ENCODE data around the gene AGPAT4. TPM values are rescaled to one million over a fixed set of nuclear protein-coding genes. Genes with fewer than 3 reads are reported as not detected.

The AGPAT4 gene
- total RNA-seq, 1 donor from 2014 or later: 23.7 TPM

GRCh38 chr6:161153725-161154124, 120.1 kb downstream of the AGPAT4 start:
- Mint-ChIP-seq H3K27me3 (ENCODE audit: low read depth) (no peaks in the 10 kb centered on the region), H3K9me3 (peaks cover 20% of the 10 kb centered on the region), H3K4me3 (no peak overlapping the region), H3K36me3 (peaks cover 36% of the 10 kb centered on the region), H3K4me1 (no peaks in the 10 kb centered on the region), H3K27ac (no peak overlapping the region)
- DNase-seq (ENCODE audit: low spot score in 2 of 2, unreplicated experiment in 2 of 2): no peak
- TF ChIP-seq, protein P1, sequence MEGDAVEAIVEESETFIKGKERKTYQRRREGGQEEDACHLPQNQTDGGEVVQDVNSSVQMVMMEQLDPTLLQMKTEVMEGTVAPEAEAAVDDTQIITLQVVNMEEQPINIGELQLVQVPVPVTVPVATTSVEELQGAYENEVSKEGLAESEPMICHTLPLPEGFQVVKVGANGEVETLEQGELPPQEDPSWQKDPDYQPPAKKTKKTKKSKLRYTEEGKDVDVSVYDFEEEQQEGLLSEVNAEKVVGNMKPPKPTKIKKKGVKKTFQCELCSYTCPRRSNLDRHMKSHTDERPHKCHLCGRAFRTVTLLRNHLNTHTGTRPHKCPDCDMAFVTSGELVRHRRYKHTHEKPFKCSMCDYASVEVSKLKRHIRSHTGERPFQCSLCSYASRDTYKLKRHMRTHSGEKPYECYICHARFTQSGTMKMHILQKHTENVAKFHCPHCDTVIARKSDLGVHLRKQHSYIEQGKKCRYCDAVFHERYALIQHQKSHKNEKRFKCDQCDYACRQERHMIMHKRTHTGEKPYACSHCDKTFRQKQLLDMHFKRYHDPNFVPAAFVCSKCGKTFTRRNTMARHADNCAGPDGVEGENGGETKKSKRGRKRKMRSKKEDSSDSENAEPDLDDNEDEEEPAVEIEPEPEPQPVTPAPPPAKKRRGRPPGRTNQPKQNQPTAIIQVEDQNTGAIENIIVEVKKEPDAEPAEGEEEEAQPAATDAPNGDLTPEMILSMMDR (IDR thresholded peaks at IDR 0.05; ENCODE audit: unreplicated experiment): no peak

- H3K36me3 Mint-ChIP-seq: peaks cover 38% of the 10 kb centered on the region
- H3K9me3 Mint-ChIP-seq: peaks cover 18% of the 10 kb centered on the region
- no peak overlapping the region for H3K27ac Mint-ChIP-seq
- H3K4me1 Mint-ChIP-seq: no peaks in the 10 kb centered on the region
- TF ChIP-seq, protein P1 (IDR thresholded peaks at IDR 0.05; ENCODE audit: unreplicated experiment): no peak
- no peak for DNase-seq (ENCODE audit: low spot score in 2 of 2, unreplicated experiment in 2 of 2)
- no peak overlapping the region for H3K4me3 Mint-ChIP-seq
- no peaks in the 10 kb centered on the region for H3K27me3 Mint-ChIP-seq (ENCODE audit: low read depth)
These were observed 120.8 kb downstream of the AGPAT4 start for GRCh38 chr6:161152907-161153662.

DNA sequence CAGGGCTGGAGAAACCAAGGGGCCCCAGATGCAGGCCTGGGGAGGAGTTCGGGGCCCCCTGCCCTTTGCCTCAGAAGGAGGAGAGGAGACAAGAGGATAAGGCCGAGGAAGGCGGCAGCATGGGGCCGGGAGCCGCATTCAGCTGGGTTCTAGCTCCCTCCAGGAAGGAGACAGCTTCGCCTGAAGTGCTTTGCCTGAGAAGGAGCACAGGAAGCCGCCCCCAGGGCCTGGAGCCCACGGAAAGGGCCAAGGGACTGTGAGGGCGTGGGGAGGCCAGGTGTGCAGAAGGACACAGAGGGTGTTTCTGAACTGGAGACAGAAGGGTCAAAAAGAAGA, 121.4 kb downstream of the AGPAT4 start:
- TF ChIP-seq, protein P1 (IDR thresholded peaks at IDR 0.05; ENCODE audit: unreplicated experiment): no peak
- H3K9me3 Mint-ChIP-seq: peaks cover 12% of the 10 kb centered on the region
- DNase-seq (ENCODE audit: low spot score in 2 of 2, unreplicated experiment in 2 of 2): no peak
- H3K36me3 Mint-ChIP-seq: peaks cover 38% of the 10 kb centered on the region
- no peak overlapping the region for H3K27ac Mint-ChIP-seq
- H3K27me3 Mint-ChIP-seq (ENCODE audit: low read depth): no peaks in the 10 kb centered on the region
- no peak overlapping the region for H3K4me3 Mint-ChIP-seq
- no peaks in the 10 kb centered on the region for H3K4me1 Mint-ChIP-seq

- Mint-ChIP-seq H3K4me1 (no peaks in the 10 kb centered on the region), H3K9me3 (peaks cover 9% of the 10 kb centered on the region), H3K4me3 (no peak overlapping the region), H3K36me3 (peaks cover 36% of the 10 kb centered on the region), H3K27me3 (ENCODE audit: low read depth) (no peaks in the 10 kb centered on the region), H3K27ac (peak overlapping the region; percentile 61)
- no peak for DNase-seq (ENCODE audit: low spot score in 2 of 2, unreplicated experiment in 2 of 2)
- TF ChIP-seq, protein P1 (IDR thresholded peaks at IDR 0.05; ENCODE audit: unreplicated experiment): no peak
These were observed 122.0 kb downstream of the AGPAT4 start for GRCh38 chr6:161151660-161152526.

DNA sequence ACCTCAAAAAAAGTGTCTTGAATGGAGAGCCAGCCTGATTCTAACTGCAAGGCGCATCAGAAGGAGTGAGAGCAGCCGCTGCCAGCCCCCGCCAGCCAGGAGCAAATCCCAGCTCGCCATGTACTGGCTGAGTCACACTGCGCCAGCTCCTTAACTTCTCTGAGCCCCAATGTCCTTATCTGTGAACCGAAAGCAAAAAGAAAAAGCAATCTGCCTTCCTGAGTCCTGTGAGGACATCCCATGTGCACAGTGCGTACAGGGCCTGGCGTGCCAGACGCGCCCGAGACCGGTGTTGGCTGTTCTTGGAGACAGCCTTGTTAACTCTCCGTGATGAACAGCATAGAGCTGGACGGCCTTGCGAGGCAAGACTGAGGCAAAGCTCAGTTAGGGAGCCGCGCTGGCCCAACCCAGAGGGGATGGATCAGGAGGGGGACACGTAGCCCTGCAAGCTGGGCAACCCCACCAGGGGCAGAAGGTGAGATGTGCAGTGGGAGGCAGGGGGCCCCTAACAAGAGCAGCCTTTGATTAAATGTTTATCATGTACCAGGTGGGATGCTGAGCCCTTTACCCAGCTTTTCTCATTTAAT, 122.7 kb downstream of the AGPAT4 start:
- H3K27me3 Mint-ChIP-seq (ENCODE audit: low read depth): no peaks in the 10 kb centered on the region
- H3K4me1 Mint-ChIP-seq: no peaks in the 10 kb centered on the region
- TF ChIP-seq, protein P1 (IDR thresholded peaks at IDR 0.05; ENCODE audit: unreplicated experiment): no peak
- H3K9me3 Mint-ChIP-seq: peaks cover 2% of the 10 kb centered on the region
- DNase-seq (ENCODE audit: low spot score in 2 of 2, unreplicated experiment in 2 of 2): no peak
- no peak overlapping the region for H3K4me3 Mint-ChIP-seq
- H3K27ac Mint-ChIP-seq: no peak overlapping the region
- peaks cover 37% of the 10 kb centered on the region for H3K36me3 Mint-ChIP-seq
